Temporal lobe (tissue), 1 donor: ENCODE results near the gene FOLR1. TPM values are rescaled to one million over a fixed set of nuclear protein-coding genes. Genes with fewer than 3 reads are reported as not detected.

ENCODE experiments used
- total RNA-seq: library from RNA; depleted of rRNA; stranded (reverse); fragments of >200 nt; gene quantifications from one replicate; pipeline ENCODE4 v1.2.3, GENCODE V29; 2014

Gene FOLR1
- total RNA-seq, 1 donor from 2014 or later: 0.25 TPM

Other genes starting within 250 kb of the FOLR1 start
- 2.5 TPM for gene IL18BP, start 193.2 kb upstream of the FOLR1 start, total RNA-seq
- gene NUMA1, start 111.6 kb upstream of the FOLR1 start, total RNA-seq: 110 TPM
- 5.7 TPM for gene LRRC51, start 111.3 kb upstream of the FOLR1 start, total RNA-seq
- gene LAMTOR1, start 88.8 kb upstream of the FOLR1 start, total RNA-seq: 34.4 TPM
- gene TOMT, start 86.2 kb upstream of the FOLR1 start, total RNA-seq: not detected
- 12.5 TPM for gene ANAPC15, start 79.4 kb upstream of the FOLR1 start, total RNA-seq
- gene FOLR3, start 56.4 kb upstream of the FOLR1 start, total RNA-seq: not detected
- gene FOLR2, start 24.7 kb downstream of the FOLR1 start, total RNA-seq: 3.9 TPM
- gene INPPL1, start 32.6 kb downstream of the FOLR1 start, total RNA-seq: 12.8 TPM
- gene PHOX2A, start 52.0 kb downstream of the FOLR1 start, total RNA-seq: not detected
- gene CLPB, start 242.4 kb downstream of the FOLR1 start, total RNA-seq: 42.5 TPM